ENCODE data around the gene FGFRL1. TPM values are rescaled to one million over a fixed set of nuclear protein-coding genes. Genes with fewer than 3 reads are reported as not detected.

FGFRL1 gene
- total and polyA plus RNA-seq, 10 donors: 1.4 to 20.6 (median 9.5) TPM

GRCh38 chr4:1058198-1058996 is 47.0 kb downstream of the FGFRL1 start:
- no peak for DNase-seq
- Histone ChIP-seq H3K4me1 (peaks cover 3 to 14% (median 11%) of the 10 kb centered on the region in 6 donors), H3K27me3 (replicated peaks in 1 of 7) (peaks cover 0 to 77% (median 17%) of the 10 kb centered on the region in 7 donors), H3K36me3 (no peaks in the 10 kb centered on the region), H3K27ac (no peak overlapping the region), H3K9me3 (no peaks in the 10 kb centered on the region), H3K4me3 (no peak overlapping the region)
- intact Hi-C loops (cut with DNase I; ENCODE audit: low total_unique reads): no loop called here
- WGBS, 5 donors: 75 to 86% (median 77%) methylated on average over 25 to 35 of the region's 35 CpGs
- TF ChIP-seq CTCF (IDR thresholded peaks at IDR 0.05 in 8 of 11, conservative IDR thresholded peaks at IDR 0.05 in 3 of 11): no peak
- no peak for TF ChIP-seq POLR2A (IDR thresholded peaks at IDR 0.05)
- TF ChIP-seq POLR2AphosphoS5 (IDR thresholded peaks at IDR 0.05): no peak

- no peak for TF ChIP-seq CTCF (IDR thresholded peaks at IDR 0.05 in 8 of 11, conservative IDR thresholded peaks at IDR 0.05 in 3 of 11)
- TF ChIP-seq POLR2AphosphoS5 (IDR thresholded peaks at IDR 0.05): no peak
- TF ChIP-seq POLR2A (IDR thresholded peaks at IDR 0.05): no peak
- Histone ChIP-seq H3K36me3 (no peaks in the 10 kb centered on the region), H3K27ac (no peak overlapping the region), H3K4me3 (no peak overlapping the region), H3K9me3 (no peaks in the 10 kb centered on the region), H3K27me3 (replicated peaks in 1 of 7) (peaks cover 0 to 75% (median 17%) of the 10 kb centered on the region in 7 donors), H3K4me1 (peaks cover 3 to 14% (median 11%) of the 10 kb centered on the region in 6 donors)
- DNase-seq: no peak
- 78 to 85% (median 82%) methylated on average over 5 to 16 of the region's 16 CpGs for WGBS, 5 donors
- intact Hi-C loops (cut with DNase I; ENCODE audit: low total_unique reads): no loop called here
Observed at GRCh38 chr4:1058997-1059665, 47.7 kb downstream of the FGFRL1 start.

DNA sequence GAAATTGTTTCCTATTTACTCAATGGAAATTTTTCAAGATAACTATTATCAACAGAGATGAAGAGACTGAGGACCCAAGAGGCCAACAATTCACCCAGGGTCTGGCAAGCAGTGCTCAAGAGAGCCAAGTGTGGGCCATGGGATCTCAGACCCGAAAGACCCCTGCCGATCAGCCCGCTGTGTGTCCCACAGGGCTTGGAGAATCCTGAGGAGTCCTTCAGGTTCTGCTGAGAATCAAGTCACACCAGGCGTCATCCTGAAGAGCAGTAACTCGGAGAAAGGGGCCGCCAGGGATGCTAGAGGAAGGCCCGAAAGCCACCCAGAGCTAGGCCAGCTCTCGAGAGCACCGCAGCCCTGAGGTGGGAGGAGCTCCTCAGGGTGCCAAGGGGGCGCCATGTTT is 48.7 kb downstream of the FGFRL1 start:
- no peaks in the 10 kb centered on the region for H3K9me3 ChIP-seq
- H3K27ac ChIP-seq: no peak overlapping the region
- H3K4me1 ChIP-seq: peaks cover 3 to 14% (median 11%) of the 10 kb centered on the region in 6 donors
- WGBS, 5 donors: 52 to 73% (median 53%) methylated on average over 9 to 10 of the region's 10 CpGs
- intact Hi-C loops (cut with DNase I; ENCODE audit: low total_unique reads): no loop called here
- TF ChIP-seq POLR2AphosphoS5 (IDR thresholded peaks at IDR 0.05) (no peak), CTCF (IDR thresholded peaks at IDR 0.05 in 8 of 11, conservative IDR thresholded peaks at IDR 0.05 in 3 of 11) (no peak), POLR2A (IDR thresholded peaks at IDR 0.05) (no peak)
- peaks cover 0 to 80% (median 17%) of the 10 kb centered on the region in 7 donors for H3K27me3 ChIP-seq (replicated peaks in 1 of 7)
- H3K36me3 ChIP-seq: no peaks in the 10 kb centered on the region
- DNase-seq: no peak
- H3K4me3 ChIP-seq: no peak overlapping the region

DNA sequence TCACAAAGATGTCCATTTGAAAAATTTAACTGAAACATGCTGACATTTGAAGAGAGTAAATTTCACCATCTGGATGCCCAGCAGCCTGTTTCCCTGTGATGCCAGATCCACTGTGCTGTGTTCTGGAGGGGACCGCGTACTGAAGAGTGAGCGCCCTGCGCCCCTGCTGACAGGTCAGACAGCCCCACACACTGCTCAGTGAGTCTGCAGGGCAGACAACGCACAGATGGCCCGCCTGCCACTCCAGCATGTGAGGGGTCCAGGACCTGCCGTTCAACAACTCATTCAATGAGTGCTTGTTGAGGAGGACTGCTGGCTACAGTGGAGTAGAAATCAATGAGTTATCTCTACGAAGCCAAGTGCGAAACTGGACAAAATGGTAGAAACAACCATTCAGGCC is 49.2 kb downstream of the FGFRL1 start:
- no peaks in the 10 kb centered on the region for H3K9me3 ChIP-seq
- peaks cover 3 to 9% (median 7%) of the 10 kb centered on the region in 6 donors for H3K4me1 ChIP-seq
- no peak for TF ChIP-seq CTCF (IDR thresholded peaks at IDR 0.05 in 8 of 11, conservative IDR thresholded peaks at IDR 0.05 in 3 of 11)
- no peak for TF ChIP-seq POLR2A (IDR thresholded peaks at IDR 0.05)
- no peak for TF ChIP-seq POLR2AphosphoS5 (IDR thresholded peaks at IDR 0.05)
- H3K27ac ChIP-seq: no peak overlapping the region
- no peak for DNase-seq
- intact Hi-C loops (cut with DNase I; ENCODE audit: low total_unique reads): no loop called here
- H3K4me3 ChIP-seq: no peak overlapping the region
- H3K36me3 ChIP-seq: no peaks in the 10 kb centered on the region
- H3K27me3 ChIP-seq (replicated peaks in 1 of 7): peaks cover 0 to 79% (median 14%) of the 10 kb centered on the region in 7 donors
- 85 to 92% (median 91%) methylated on average over 9 of the region's 9 CpGs for WGBS, 5 donors

All from spleen (tissue), 11 donors.